H7 (cell line): ENCODE results near the gene CNTN4. TPM values are rescaled to one million over a fixed set of nuclear protein-coding genes. Genes with fewer than 3 reads are reported as not detected.

Experiments used
- DNase-seq: peaks from one replicate; pipeline ENCODE4 v3.0.0; 2012
- H3K27me3 ChIP-seq: 2 replicates; pipeline ENCODE4 v1.6.0; 2011; ENCODE audit warnings: mild to moderate bottlenecking, low read length; ENCODE audit not compliant: control insufficient read depth, insufficient read depth
- H3K36me3 ChIP-seq: replicated peaks from 2 replicates; pipeline ENCODE4 v1.5.1; 2011; ENCODE audit warnings: low read length; ENCODE audit not compliant: control insufficient read depth, insufficient read depth
- H3K4me3 ChIP-seq: 2 replicates; pipeline ENCODE4 v1.5.1; 2011; ENCODE audit warnings: low read depth, mild to moderate bottlenecking, control low read depth, low read length, moderate library complexity; ENCODE audit not compliant: insufficient read depth
- total RNA-seq: library from RNA; depleted of rRNA; stranded (reverse); fragments of >200 nt; shearing (Covaris generic); gene quantifications from 2 replicates; pipeline ENCODE4 v1.2.3, GENCODE V29; 2014

Gene CNTN4
- total RNA-seq, 1 experiment from 2014 or later, result 2.3 TPM

- H3K36me3 ChIP-seq, result no peaks in the 10 kb centered on the region
- no peak overlapping the region for H3K4me3 ChIP-seq
- no peaks in the 10 kb centered on the region for H3K27me3 ChIP-seq
- no peak for DNase-seq
Measured at GRCh38 chr3:2861120-2861519, 762.5 kb downstream of the CNTN4 start.

- H3K36me3 ChIP-seq, result no peaks in the 10 kb centered on the region
- H3K27me3 ChIP-seq, result no peaks in the 10 kb centered on the region
- DNase-seq, result no peak
- no peak overlapping the region for H3K4me3 ChIP-seq
Measured at GRCh38 chr3:2861920-2862319, 763.3 kb downstream of the CNTN4 start.

- no peaks in the 10 kb centered on the region for H3K36me3 ChIP-seq
- no peak for DNase-seq
- H3K4me3 ChIP-seq, result no peak overlapping the region
- H3K27me3 ChIP-seq, result no peaks in the 10 kb centered on the region
Measured at GRCh38 chr3:2862366-2862765, 763.7 kb downstream of the CNTN4 start.

GRCh38 chr3:2863127-2863526, 764.5 kb downstream of the CNTN4 start:
- H3K4me3 ChIP-seq, result no peak overlapping the region
- no peaks in the 10 kb centered on the region for H3K36me3 ChIP-seq

GRCh38 chr3:2869905-2870304, 771.2 kb downstream of the CNTN4 start:
- DNase-seq, result no peak
- H3K36me3 ChIP-seq, result no peaks in the 10 kb centered on the region
- H3K27me3 ChIP-seq, result no peaks in the 10 kb centered on the region
- no peak overlapping the region for H3K4me3 ChIP-seq

More at GRCh38 chr3:2863127-2863526, 764.5 kb downstream of the CNTN4 start:
- H3K27me3 ChIP-seq, result no peaks in the 10 kb centered on the region
- DNase-seq, result no peak

- DNase-seq, result no peak
- no peaks in the 10 kb centered on the region for H3K27me3 ChIP-seq
- H3K36me3 ChIP-seq, result no peaks in the 10 kb centered on the region
- no peak overlapping the region for H3K4me3 ChIP-seq
Measured at GRCh38 chr3:2870724-2871333, 772.2 kb downstream of the CNTN4 start.

- no peak for DNase-seq
- Histone ChIP-seq H3K4me3 (no peak overlapping the region), H3K36me3 (no peaks in the 10 kb centered on the region), H3K27me3 (no peaks in the 10 kb centered on the region)
Measured at GRCh38 chr3:2872884-2873283, 774.2 kb downstream of the CNTN4 start.

- DNase-seq, result no peak
- no peaks in the 10 kb centered on the region for H3K36me3 ChIP-seq
- no peak overlapping the region for H3K4me3 ChIP-seq
- H3K27me3 ChIP-seq, result no peaks in the 10 kb centered on the region
Measured at GRCh38 chr3:2873986-2874385, 775.3 kb downstream of the CNTN4 start.

- Histone ChIP-seq H3K4me3 (no peak overlapping the region), H3K36me3 (no peaks in the 10 kb centered on the region), H3K27me3 (no peaks in the 10 kb centered on the region)
- no peak for DNase-seq
Measured at GRCh38 chr3:2875699-2876098, 777.0 kb downstream of the CNTN4 start.

- DNase-seq, result no peak
- no peaks in the 10 kb centered on the region for H3K36me3 ChIP-seq
- H3K27me3 ChIP-seq, result no peaks in the 10 kb centered on the region
- no peak overlapping the region for H3K4me3 ChIP-seq
Measured at GRCh38 chr3:2876362-2876761, 777.7 kb downstream of the CNTN4 start.

GRCh38 chr3:2879023-2879422, 780.4 kb downstream of the CNTN4 start:
- no peak overlapping the region for H3K4me3 ChIP-seq
- H3K27me3 ChIP-seq, result no peaks in the 10 kb centered on the region
- no peak for DNase-seq
- H3K36me3 ChIP-seq, result no peaks in the 10 kb centered on the region

- H3K27me3 ChIP-seq, result no peaks in the 10 kb centered on the region
- no peak for DNase-seq
- H3K36me3 ChIP-seq, result no peaks in the 10 kb centered on the region
- H3K4me3 ChIP-seq, result no peak overlapping the region
Measured at GRCh38 chr3:2879587-2879986, 780.9 kb downstream of the CNTN4 start.

- Histone ChIP-seq H3K36me3 (no peaks in the 10 kb centered on the region), H3K27me3 (no peaks in the 10 kb centered on the region), H3K4me3 (no peak overlapping the region)
- DNase-seq, result no peak
Measured at GRCh38 chr3:2880218-2880756, 781.6 kb downstream of the CNTN4 start.

GRCh38 chr3:2883283-2883682, 784.6 kb downstream of the CNTN4 start:
- no peak overlapping the region for H3K4me3 ChIP-seq
- DNase-seq, result no peak
- H3K36me3 ChIP-seq, result no peaks in the 10 kb centered on the region
- H3K27me3 ChIP-seq, result no peaks in the 10 kb centered on the region

- Histone ChIP-seq H3K27me3 (no peaks in the 10 kb centered on the region), H3K36me3 (no peaks in the 10 kb centered on the region), H3K4me3 (no peak overlapping the region)
- DNase-seq, result no peak
Measured at GRCh38 chr3:2888592-2888991, 789.9 kb downstream of the CNTN4 start.

- no peak for DNase-seq
- Histone ChIP-seq H3K36me3 (no peaks in the 10 kb centered on the region), H3K4me3 (no peak overlapping the region), H3K27me3 (no peaks in the 10 kb centered on the region)
Measured at GRCh38 chr3:2889736-2890135, 791.1 kb downstream of the CNTN4 start.
